Non-pigmented ciliary epithelial cell (primary cell): ENCODE results near the gene VPS9D1.

ENCODE experiments used
- DNase-seq: peaks from one replicate; pipeline ENCODE4 v3.0.0-alpha.2; 2010; ENCODE audit warnings: low read depth

Gene VPS9D1

GRCh38 chr16:89720813-89721545 lies at the start of gene VPS9D1, which contains the start of gene ZNF276:
TSS of gene VPS9D1 (minus strand) at chr16:89720898. CDS start at chr16:89720861, 37 bp downstream.
TSS of gene ZNF276 (plus strand) at chr16:89721537. CDS start at chr16:89721641, 104 bp downstream.
- DNase-seq, result no peak

- DNase-seq, result no peak
Measured at GRCh38 chr16:89770367-89770766, 49.7 kb upstream of the VPS9D1 start.

- no peak for DNase-seq
Measured at GRCh38 chr16:89765292-89765830, 44.7 kb upstream of the VPS9D1 start.

GRCh38 chr16:89764711-89765201 lies 44.1 kb upstream of the VPS9D1 start:
- DNase-seq, result no peak

GRCh38 chr16:89761304-89761922 lies 40.7 kb upstream of the VPS9D1 start:
- no peak for DNase-seq

GRCh38 chr16:89759746-89760340 lies 39.1 kb upstream of the VPS9D1 start:
- no peak for DNase-seq

- no peak for DNase-seq
Measured at GRCh38 chr16:89749637-89750036, 28.9 kb upstream of the VPS9D1 start.

GRCh38 chr16:89748921-89749320 lies 28.2 kb upstream of the VPS9D1 start:
- DNase-seq, result no peak

- DNase-seq, result no peak
Measured at GRCh38 chr16:89748076-89748475, 27.4 kb upstream of the VPS9D1 start.

GRCh38 chr16:89746043-89746442 lies 25.3 kb upstream of the VPS9D1 start:
- DNase-seq, result no peak

- no peak for DNase-seq
Measured at GRCh38 chr16:89744813-89745212, 24.1 kb upstream of the VPS9D1 start.

GRCh38 chr16:89742948-89743347 lies 22.2 kb upstream of the VPS9D1 start:
- DNase-seq, result no peak

GRCh38 chr16:89741342-89742014 lies 20.8 kb upstream of the VPS9D1 start:
- DNase-seq, result no peak

- no peak for DNase-seq
Measured at GRCh38 chr16:89739383-89739782, 18.7 kb upstream of the VPS9D1 start.

GRCh38 chr16:89738538-89739317 lies 18.0 kb upstream of the VPS9D1 start:
- DNase-seq, result no peak

GRCh38 chr16:89738072-89738377 lies 17.3 kb upstream of the VPS9D1 start:
- no peak for DNase-seq

GRCh38 chr16:89737341-89738071 lies 16.8 kb upstream of the VPS9D1 start:
- DNase-seq, result no peak

- no peak for DNase-seq
Measured at GRCh38 chr16:89736554-89736953, 15.9 kb upstream of the VPS9D1 start.

GRCh38 chr16:89733792-89734191 lies 13.1 kb upstream of the VPS9D1 start:
- no peak for DNase-seq

GRCh38 chr16:89733322-89733721 lies 12.6 kb upstream of the VPS9D1 start:
- no peak for DNase-seq

- no peak for DNase-seq
Measured at GRCh38 chr16:89732918-89733242, 12.2 kb upstream of the VPS9D1 start.
